Heart right ventricle (tissue), 16 donors: Measurements from ENCODE around the gene C10orf120. TPM values are rescaled to one million over a fixed set of nuclear protein-coding genes. Genes with fewer than 3 reads are reported as not detected.

Source experiments
- ATAC-seq, 8 donors: fragments of 200-7000 bp; cut with Tn5 transposase; one replicate each; pipeline ENCODE4 v1.9.1; 2020; ENCODE audit warnings: mild to moderate bottlenecking in 8 of 8, moderate library complexity in 8 of 8, moderate number of reproducible peaks in 1 of 8
- DNase-seq, 2 donors: peaks; one replicate each; pipeline ENCODE4 v3.0.0-alpha.2; 2020
- H3K27ac ChIP-seq, 10 donors: fragments of 200-600 bp; sonication (generic) in 2 of 10; one replicate each; pipeline versions ENCODE4 v1.5.0 to v1.8.0; 2020 to 2022; ENCODE audit warnings: mild to moderate bottlenecking in 3 of 10
- H3K27me3 ChIP-seq, 7 donors: fragments of 200-600 bp; one replicate each; pipeline ENCODE4 v1.8.0; 2021 to 2022; ENCODE audit warnings: mild to moderate bottlenecking in 2 of 7
- H3K36me3 ChIP-seq, 9 donors: fragments of 200-600 bp; sonication (generic) in 1 of 9; one replicate each; pipeline versions ENCODE4 v1.5.0 to v1.8.0; 2020 to 2022; ENCODE audit warnings: mild to moderate bottlenecking in 2 of 9
- H3K4me1 ChIP-seq, 9 donors: fragments of 200-600 bp; sonication (generic) in 1 of 9; one replicate each; pipeline versions ENCODE4 v1.5.0 to v1.8.0; 2020 to 2022; ENCODE audit warnings: mild to moderate bottlenecking in 4 of 9
- H3K4me3 ChIP-seq, 10 donors: fragments of 200-600 bp; sonication (generic) in 2 of 10; one replicate each; pipeline versions ENCODE4 v1.5.0 to v1.8.0; 2020 to 2022; ENCODE audit warnings: mild to moderate bottlenecking in 7 of 10, moderate library complexity in 2 of 10
- H3K9me3 ChIP-seq, 11 donors: fragments of 200-600 bp in 10 of 11; sonication (generic) in 2 of 11; one replicate each; pipeline versions ENCODE4 v1.5.0 to v1.8.0; 2013 to 2022; ENCODE audit warnings: mild to moderate bottlenecking in 2 of 11, control low read depth in 1 of 11, moderate library complexity in 1 of 11
- CTCF ChIP-seq, 9 donors: fragments of 200-600 bp; sonication (generic) in 2 of 9; IDR thresholded peaks; one replicate each; pipeline versions ENCODE4 v1.5.0 to v1.8.0; 2021 to 2022; ENCODE audit warnings: antibody characterized with exemption in 9 of 9, mild to moderate bottlenecking in 5 of 9, moderate library complexity in 1 of 9
- WGBS, 2 donors: extraction: QIAGEN DNeasy Blood & Tissue Kit; methylation state at CpG; one replicate each; pipeline ENCODE4 v1.1.7; 2013; ENCODE audit warnings: inconsistent platforms in 1 of 2; 5-methylcytosine and 5-hydroxymethylcytosine counted together
- intact Hi-C, 10 donors: fragments of 100-400 bp; cut with DNase I; formaldehyde crosslinking; loops; one replicate each; pipeline versions ENCODE4 v1.11.1 to v1.14.2; 2022
- polyA plus RNA-seq, 2 donors: library from polyadenylated mRNA; stranded (reverse); fragments of 200-250 nt; gene quantifications; one replicate each; pipeline ENCODE4 v1.2.3, GENCODE V29; 2013
- total RNA-seq, 10 donors: library from RNA; stranded (reverse); fragmentation: NEBNext Ultra II Directional in 3 of 10; extraction: Animal tissue kit (Norgen Biotek cat#: 25700) in 3 of 10; gene quantifications; one replicate each; pipeline versions ENCODE4 v1.2.1 to v1.2.4, GENCODE V29; 2021 to 2023
- donor health status: Arrhythmogenic right ventricular cardiomyopathy.
- donor health status: ischemic (EF 13 %, LVEDD 7.1; RV severe dilation, severe dysfunction).
- donor health status: healthy with polysubstance abuse.
- donor health status: DM: no; HTN: yes; CAD: no.
- donor health status: DM: no; HTN: no; CAD: no.
- donor health status: ischemic (EF 25% LVEDD 6.9; RV normal size, moderate dysfunction).
- donor health status: ischemic (EF 25% LVEDD 5.7; RV mildly dilated, moderate dysfunction).
- donor health status: healthy.
- donor health status: DM: yes; HTN: yes; CAD: no.
- donor health status: Ischemic cardiomyopathy.
- donor health status: ischemic (EF 35%, LVEDD 5.7; RV mildly dilated, moderate dysfunction).
- donor health status: nonischemic (EF 11% LVEDD 7.7; RV severe dilation, severe dysfunction).
- donor health status: DM: yes; HTN: yes; CAD: no.
- donor health status: PGD.
- donor health status: ischemic (EF 29% LVEDD 5.4; RV normal size, mild dysfunction).
- donor health status: nonischemic (EF 23%, LVEDD 6.1; RV moderate dilation, normal function).

C10orf120 gene
- total and polyA plus RNA-seq, 12 donors: not detected

DNA sequence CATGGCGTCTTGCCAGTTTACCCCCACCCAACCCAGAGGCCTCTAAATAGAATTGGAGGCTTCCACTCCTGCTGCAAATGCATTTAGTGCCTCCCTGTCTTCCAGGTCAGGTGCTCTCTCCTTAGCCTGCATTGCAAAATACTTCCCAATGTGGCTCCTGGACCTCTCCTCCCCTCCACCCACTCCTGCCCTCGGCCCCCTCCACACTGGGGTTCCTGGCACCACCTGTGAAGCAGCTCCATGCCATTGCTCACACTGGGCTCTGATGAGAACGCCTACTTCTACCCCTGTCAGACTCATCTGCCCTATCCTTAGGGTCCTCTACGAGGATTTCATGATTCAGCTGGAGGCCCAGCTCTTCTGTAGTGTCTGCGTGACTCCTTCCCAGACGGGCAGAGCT lies 37.4 kb downstream of the C10orf120 start:
- no peak for DNase-seq
- H3K36me3 ChIP-seq: no peaks in the 10 kb centered on the region
- H3K4me1 ChIP-seq: no peaks in the 10 kb centered on the region
- intact Hi-C loops: no loop called here
- no peak overlapping the region for H3K27ac ChIP-seq
- WGBS, 2 donors: 67 to 71% methylated on average over 6 of the region's 6 CpGs
- H3K4me3 ChIP-seq: no peak overlapping the region
- H3K9me3 ChIP-seq: no peaks in the 10 kb centered on the region
- TF ChIP-seq CTCF (IDR thresholded peaks at IDR 0.05): no peak
- ATAC-seq: no peak
- H3K27me3 ChIP-seq: peaks cover 0 to 6% (median 0%) of the 10 kb centered on the region in 7 donors

- no peak for TF ChIP-seq CTCF (IDR thresholded peaks at IDR 0.05)
- Histone ChIP-seq H3K36me3 (no peaks in the 10 kb centered on the region), H3K27ac (no peak overlapping the region), H3K4me1 (no peaks in the 10 kb centered on the region), H3K4me3 (no peak overlapping the region), H3K9me3 (no peaks in the 10 kb centered on the region), H3K27me3 (peaks cover 0 to 6% (median 0%) of the 10 kb centered on the region in 7 donors)
- DNase-seq (no peak), ATAC-seq (no peak)
- WGBS, 2 donors: 82 to 93% methylated on average over 6 of the region's 6 CpGs
- intact Hi-C loops: no loop called here
These were observed 39.0 kb downstream of the C10orf120 start for GRCh38 chr10:122660696-122661095.

- Histone ChIP-seq H3K27me3 (peaks cover 0 to 9% (median 0%) of the 10 kb centered on the region in 7 donors), H3K36me3 (no peaks in the 10 kb centered on the region), H3K4me3 (no peak overlapping the region), H3K27ac (no peak overlapping the region), H3K4me1 (no peaks in the 10 kb centered on the region), H3K9me3 (no peaks in the 10 kb centered on the region)
- DNase-seq: no peak
- intact Hi-C loops: loop anchor here in 1 of 10 donors (10.0 kb wide), 1 partner anchor 895 kb away; no protein-coding TSS in a partner anchor
- TF ChIP-seq CTCF (IDR thresholded peaks at IDR 0.05): no peak
- no peak for ATAC-seq
- WGBS, 2 donors: 85 to 87% methylated on average over 7 of the region's 7 CpGs
These were observed 40.0 kb downstream of the C10orf120 start for GRCh38 chr10:122659651-122660050.

DNA sequence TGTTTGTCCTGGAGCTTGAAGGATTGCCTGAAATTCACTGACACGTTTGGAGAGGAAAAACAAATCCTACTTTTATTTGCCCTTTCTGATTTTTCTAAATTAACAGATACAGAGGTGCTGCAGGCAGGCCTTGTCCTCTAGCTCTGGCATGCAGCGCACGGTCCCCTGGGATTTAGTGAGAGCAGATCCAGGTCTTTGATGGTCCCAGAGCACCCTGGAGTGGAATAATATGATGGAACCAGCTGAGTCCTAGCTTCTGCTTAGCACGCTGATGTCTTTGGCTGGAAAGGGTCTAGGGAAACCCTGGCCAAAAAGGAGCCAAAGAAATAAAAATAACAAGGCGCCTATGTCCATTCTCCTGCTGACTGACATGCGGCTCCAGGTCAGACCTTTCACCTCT lies 40.5 kb downstream of the C10orf120 start:
- no peak for TF ChIP-seq CTCF (IDR thresholded peaks at IDR 0.05)
- 66 to 84% methylated on average over 6 of the region's 6 CpGs for WGBS, 2 donors
- DNase-seq (no peak), ATAC-seq (no peak)
- peaks cover 0 to 9% (median 0%) of the 10 kb centered on the region in 7 donors for H3K27me3 ChIP-seq
- H3K4me1 ChIP-seq: no peaks in the 10 kb centered on the region
- H3K4me3 ChIP-seq: no peak overlapping the region
- no peak overlapping the region for H3K27ac ChIP-seq
- no peaks in the 10 kb centered on the region for H3K36me3 ChIP-seq
- intact Hi-C loops: loop anchor here in 1 of 10 donors (10.0 kb wide), 1 partner anchor 896 kb away; no protein-coding TSS in a partner anchor
- H3K9me3 ChIP-seq: no peaks in the 10 kb centered on the region
